T-helper 2 cell treated with Interferon-gamma antibody and Interleukin-4, amounts not matched to agents 5 μg/mL and 100 μg/mL, for 36 hours (primary cell): ENCODE measurements around the gene LANCL2.
"Not testable (repeated sequence)": the region's sequence is repeated elsewhere in the genome, so short reads cannot be mapped to it uniquely, and the experiment has no call there.

Experiments used
- DNase-seq: peaks from one replicate; pipeline ENCODE4 v3.0.0; 2021; ENCODE audit warnings: low spot score
- H3K27ac Mint-ChIP-seq: one replicate; pipeline ENCODE4 v1.8.0; 2021; ENCODE audit warnings: mild to moderate bottlenecking, mixed read lengths
- H3K27me3 Mint-ChIP-seq: one replicate; pipeline ENCODE4 v1.8.0; 2021; ENCODE audit warnings: low read depth, mixed read lengths
- H3K36me3 Mint-ChIP-seq: one replicate; pipeline ENCODE4 v1.8.0; 2021; ENCODE audit warnings: low read depth, mixed read lengths
- H3K4me1 Mint-ChIP-seq: one replicate; pipeline ENCODE4 v1.8.0; 2021; ENCODE audit warnings: low read depth, mixed read lengths
- H3K4me3 Mint-ChIP-seq: one replicate; pipeline ENCODE4 v1.8.0; 2022; ENCODE audit warnings: mild to moderate bottlenecking, moderate library complexity, mixed read lengths
- H3K9me3 Mint-ChIP-seq: one replicate; pipeline ENCODE4 v1.8.0; 2021; ENCODE audit warnings: mixed read lengths

LANCL2 gene

DNA sequence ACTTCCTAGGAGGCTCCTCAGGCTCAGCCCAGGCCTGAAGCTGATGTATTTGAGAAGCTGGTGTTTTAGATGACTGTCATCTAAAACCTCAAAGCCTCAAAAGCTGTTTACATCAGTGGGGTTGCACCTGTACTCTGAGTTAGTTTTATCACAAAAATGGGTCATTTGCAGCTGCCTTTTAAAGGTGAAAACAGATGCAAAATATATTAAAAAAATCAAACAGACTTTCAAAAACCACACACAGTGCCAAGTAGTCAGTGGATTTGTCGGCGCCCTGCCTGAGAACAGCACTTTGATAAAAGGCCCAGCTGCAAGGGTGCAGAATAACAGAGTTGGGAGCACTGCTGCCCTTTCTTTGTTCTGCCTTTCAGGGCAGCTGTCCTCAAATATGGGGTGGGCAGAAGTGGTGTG, 104.1 kb downstream of the LANCL2 start:
- Mint-ChIP-seq H3K4me3 (peak overlapping the region; percentile 29), H3K36me3 (peaks cover 46% of the 10 kb centered on the region), H3K4me1 (peaks cover 32% of the 10 kb centered on the region), H3K27ac (peak overlapping the region; percentile 67), H3K9me3 (peaks cover 3% of the 10 kb centered on the region), H3K27me3 (no peaks in the 10 kb centered on the region)
- no peak for DNase-seq

- Mint-ChIP-seq H3K4me1 (peaks cover 36% of the 10 kb centered on the region), H3K36me3 (peaks cover 43% of the 10 kb centered on the region), H3K27ac (peak overlapping the region; percentile 67), H3K27me3 (no peaks in the 10 kb centered on the region), H3K4me3 (peak overlapping the region; percentile 29), H3K9me3 (peaks cover 3% of the 10 kb centered on the region)
- DNase-seq, result no peak
These were observed 104.6 kb downstream of the LANCL2 start for GRCh38 chr7:55469721-55470120.

- peaks cover 42% of the 10 kb centered on the region for H3K4me1 Mint-ChIP-seq
- peaks cover 3% of the 10 kb centered on the region for H3K9me3 Mint-ChIP-seq
- H3K27ac Mint-ChIP-seq, result peak overlapping the region; percentile 67
- peaks cover 38% of the 10 kb centered on the region for H3K36me3 Mint-ChIP-seq
- H3K27me3 Mint-ChIP-seq, result no peaks in the 10 kb centered on the region
- H3K4me3 Mint-ChIP-seq, result peak overlapping the region; percentile 8
- DNase-seq, result no peak
These were observed 105.1 kb downstream of the LANCL2 start for GRCh38 chr7:55470261-55470660.

DNA sequence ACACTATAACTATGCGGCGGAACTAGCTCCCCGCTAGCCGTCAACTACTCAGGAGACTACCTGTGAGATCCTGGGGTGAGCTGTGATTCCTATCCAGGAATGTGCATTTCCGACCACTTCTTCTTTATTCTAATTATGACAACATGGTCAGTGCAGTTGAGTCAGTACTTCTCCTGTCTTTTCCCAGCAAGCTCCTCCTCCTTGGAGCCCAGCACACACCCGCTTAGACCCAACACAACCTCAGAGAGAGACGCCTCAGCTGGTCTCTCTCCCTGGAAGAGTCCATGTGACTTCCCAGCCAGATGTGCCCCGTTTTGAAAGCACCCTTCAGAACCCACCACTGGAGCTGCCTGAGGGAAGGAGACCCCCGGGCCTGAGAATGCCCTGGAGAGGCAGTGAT, 106.5 kb downstream of the LANCL2 start:
- not testable (repeated sequence) for H3K9me3 Mint-ChIP-seq
- H3K4me1 Mint-ChIP-seq, result peaks cover 52% of the 10 kb centered on the region

DNA sequence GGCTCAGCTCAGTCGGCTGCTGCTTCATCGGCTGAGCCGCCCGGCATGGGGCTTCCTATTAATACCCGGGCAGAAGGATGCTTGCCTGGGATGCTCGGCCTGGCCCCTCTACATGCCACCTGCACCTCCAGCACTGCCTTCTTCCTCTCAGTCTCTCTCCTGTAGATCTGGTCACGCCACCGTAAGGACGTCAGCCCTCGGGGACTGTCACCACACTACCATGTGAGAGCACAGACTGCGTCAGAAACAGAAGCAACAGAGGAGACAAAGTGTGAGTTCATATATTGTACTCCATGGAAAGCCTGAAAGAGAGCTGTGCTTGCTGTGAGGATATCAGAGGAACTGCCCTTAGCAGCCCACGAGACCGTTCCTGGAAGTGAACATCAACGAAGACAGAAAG, 107.3 kb downstream of the LANCL2 start:
- H3K27me3 Mint-ChIP-seq, H3K4me3 Mint-ChIP-seq, DNase-seq, H3K27ac Mint-ChIP-seq, H3K9me3 Mint-ChIP-seq: not testable (repeated sequence)
- Mint-ChIP-seq H3K4me1 (peaks cover 59% of the 10 kb centered on the region), H3K36me3 (peaks cover 27% of the 10 kb centered on the region)

More for the DNA sequence above, 106.5 kb downstream of the LANCL2 start:
- not testable (repeated sequence) for H3K27me3 Mint-ChIP-seq, H3K27ac Mint-ChIP-seq, H3K4me3 Mint-ChIP-seq, DNase-seq
- peaks cover 28% of the 10 kb centered on the region for H3K36me3 Mint-ChIP-seq

DNA sequence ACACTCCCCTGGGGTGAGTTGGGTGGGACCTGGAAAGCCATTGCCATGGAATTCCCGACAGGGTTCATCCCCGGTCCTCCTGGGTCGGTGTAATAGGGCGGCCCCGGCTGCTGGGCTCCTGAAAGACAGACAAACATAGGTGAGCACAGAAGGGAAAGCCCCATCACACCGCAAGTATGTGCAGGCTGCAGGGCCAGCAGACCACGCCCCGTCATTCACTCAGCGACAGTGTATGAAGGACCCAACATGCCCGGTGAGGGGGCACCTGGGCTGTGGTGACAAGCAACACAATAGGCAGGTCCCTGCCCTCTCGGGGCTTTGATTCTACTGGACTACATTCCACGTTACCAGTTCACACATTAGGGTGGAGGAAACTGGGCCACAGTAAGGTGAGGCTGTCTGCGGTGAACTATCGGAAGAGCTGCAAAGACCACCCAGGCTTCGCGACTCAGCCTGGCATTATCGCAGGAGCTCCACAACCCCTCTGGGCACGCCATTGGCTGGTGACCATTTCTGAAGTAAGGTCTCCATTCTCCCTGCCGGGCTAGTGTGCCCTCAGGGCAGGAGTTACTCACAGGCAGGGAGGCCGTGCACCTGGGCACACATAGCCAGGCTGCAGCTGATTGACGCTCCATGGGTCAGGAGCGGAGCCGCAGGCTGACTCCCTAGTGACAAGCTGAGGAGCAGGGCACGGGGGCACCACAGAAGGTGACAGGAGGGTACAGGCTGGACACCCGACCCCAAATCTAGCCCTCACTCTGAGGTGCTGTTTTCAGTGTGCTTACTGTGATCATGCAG, 108.0 kb downstream of the LANCL2 start:
- H3K36me3 Mint-ChIP-seq, result peaks cover 26% of the 10 kb centered on the region
- peaks cover 62% of the 10 kb centered on the region for H3K4me1 Mint-ChIP-seq
- DNase-seq, result no peak
- H3K27me3 Mint-ChIP-seq, result no peaks in the 10 kb centered on the region
- H3K9me3 Mint-ChIP-seq, result no peaks in the 10 kb centered on the region
- no peak overlapping the region for H3K4me3 Mint-ChIP-seq
- H3K27ac Mint-ChIP-seq, result no peak overlapping the region

DNA sequence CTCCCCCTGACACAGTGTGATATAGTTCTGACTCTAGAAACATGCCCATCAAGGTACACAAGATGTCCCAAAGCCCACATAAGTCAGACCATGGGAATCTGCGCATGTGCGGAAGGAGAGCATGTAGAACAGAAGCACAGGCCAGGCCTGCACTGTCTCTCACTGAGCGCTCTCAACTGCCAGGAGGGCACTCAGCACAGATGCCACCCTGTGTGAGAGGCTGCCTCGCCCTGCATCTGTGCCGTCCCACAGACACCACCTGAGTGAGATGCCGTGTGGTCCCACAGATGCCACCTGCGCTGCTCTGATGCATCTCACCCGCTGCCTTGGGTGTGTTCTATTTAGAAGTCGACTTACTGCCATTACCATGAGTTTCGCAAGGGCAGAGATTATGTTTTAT, 108.8 kb downstream of the LANCL2 start:
- Mint-ChIP-seq H3K9me3 (no peaks in the 10 kb centered on the region), H3K27me3 (no peaks in the 10 kb centered on the region), H3K27ac (peak overlapping the region; percentile 45), H3K4me3 (peak overlapping the region; percentile 60), H3K4me1 (peaks cover 57% of the 10 kb centered on the region), H3K36me3 (peaks cover 19% of the 10 kb centered on the region)
- DNase-seq, result no peak

DNA sequence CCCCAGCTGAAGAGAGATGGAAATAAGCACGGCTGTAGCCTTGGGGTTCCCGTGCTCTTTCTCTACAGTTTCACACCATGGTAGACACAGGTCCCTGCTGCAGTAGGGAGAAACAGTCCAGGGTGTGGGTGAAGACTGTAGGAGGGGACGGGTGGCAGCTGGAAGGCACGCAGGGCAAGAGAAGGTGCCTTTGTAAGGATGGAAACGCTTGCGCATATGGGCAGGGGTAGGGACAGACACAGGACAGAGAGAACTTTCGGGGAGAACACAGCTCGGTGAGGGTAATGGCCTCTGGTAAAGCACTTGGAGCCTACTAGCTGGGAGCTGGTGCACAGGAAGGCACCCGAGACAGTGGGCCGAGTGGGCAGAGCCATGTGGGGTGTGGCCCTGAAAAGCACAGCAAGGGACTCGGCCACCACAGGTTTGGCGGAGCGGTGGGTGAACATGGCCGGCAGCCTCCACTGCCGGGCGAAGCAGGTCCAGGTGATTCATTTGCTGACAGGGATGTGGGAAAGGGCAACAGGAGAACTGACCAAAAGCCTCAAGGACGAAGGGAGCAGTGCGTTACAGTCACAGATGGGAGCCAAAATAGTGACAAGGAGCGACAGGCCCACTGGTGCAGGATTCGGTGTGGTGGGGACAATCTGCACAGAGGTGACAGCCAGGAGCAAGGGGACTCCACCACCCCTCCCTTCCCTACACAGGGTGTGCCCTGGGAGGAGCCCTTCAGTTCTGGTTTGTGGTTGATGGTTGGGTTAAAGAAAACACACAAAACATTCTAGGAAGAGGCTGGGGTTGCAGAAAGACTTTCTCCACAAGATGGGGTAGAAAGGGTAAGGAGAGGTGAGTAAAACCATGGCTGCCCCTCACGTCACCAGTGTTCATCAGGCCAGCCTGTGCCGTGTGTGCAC, 110.1 kb downstream of the LANCL2 start:
- Mint-ChIP-seq H3K27me3 (no peaks in the 10 kb centered on the region), H3K9me3 (no peaks in the 10 kb centered on the region), H3K36me3 (peaks cover 17% of the 10 kb centered on the region), H3K4me1 (peaks cover 46% of the 10 kb centered on the region), H3K27ac (peak overlapping the region; percentile 68), H3K4me3 (peak overlapping the region; percentile 60)
- no peak for DNase-seq

- Mint-ChIP-seq H3K27me3 (no peaks in the 10 kb centered on the region), H3K9me3 (no peaks in the 10 kb centered on the region), H3K27ac (peak overlapping the region; percentile 74), H3K36me3 (peaks cover 18% of the 10 kb centered on the region), H3K4me3 (peak overlapping the region; percentile 60), H3K4me1 (peaks cover 45% of the 10 kb centered on the region)
- no peak for DNase-seq
These were observed 111.0 kb downstream of the LANCL2 start for GRCh38 chr7:55475855-55476803.

- Mint-ChIP-seq H3K27me3 (no peaks in the 10 kb centered on the region), H3K36me3 (peaks cover 16% of the 10 kb centered on the region), H3K4me1 (peaks cover 42% of the 10 kb centered on the region), H3K9me3 (no peaks in the 10 kb centered on the region), H3K4me3 (peak overlapping the region; percentile 38), H3K27ac (peak overlapping the region; percentile 74)
- DNase-seq, result no peak
These were observed 112.0 kb downstream of the LANCL2 start for GRCh38 chr7:55476852-55477780.

- Mint-ChIP-seq H3K4me3 (no peak overlapping the region), H3K9me3 (no peaks in the 10 kb centered on the region), H3K36me3 (peaks cover 16% of the 10 kb centered on the region), H3K27ac (no peak overlapping the region), H3K27me3 (no peaks in the 10 kb centered on the region), H3K4me1 (peaks cover 44% of the 10 kb centered on the region)
- no peak for DNase-seq
These were observed 112.7 kb downstream of the LANCL2 start for GRCh38 chr7:55477781-55478374.

GRCh38 chr7:55478700-55479099, 113.6 kb downstream of the LANCL2 start:
- no peaks in the 10 kb centered on the region for H3K9me3 Mint-ChIP-seq
- no peak for DNase-seq
- no peak overlapping the region for H3K27ac Mint-ChIP-seq
- no peaks in the 10 kb centered on the region for H3K27me3 Mint-ChIP-seq
- peaks cover 46% of the 10 kb centered on the region for H3K4me1 Mint-ChIP-seq
- H3K4me3 Mint-ChIP-seq, result no peak overlapping the region
- peaks cover 18% of the 10 kb centered on the region for H3K36me3 Mint-ChIP-seq
